GM20000 (cell line): ENCODE measurements around the gene CEP57L1.

ENCODE experiments used
- DNase-seq: peaks from one replicate; pipeline ENCODE4 v3.0.0; 2012; ENCODE audit warnings: low spot score
- TF ChIP-seq, protein P1 (sequence below): IDR thresholded peaks from 2 replicates; pipeline ENCODE4 v1.5.1; 2012; ENCODE audit warnings: mild to moderate bottlenecking, control low read depth; ENCODE audit errors: extremely low read depth, missing control alignments

Gene CEP57L1

DNA sequence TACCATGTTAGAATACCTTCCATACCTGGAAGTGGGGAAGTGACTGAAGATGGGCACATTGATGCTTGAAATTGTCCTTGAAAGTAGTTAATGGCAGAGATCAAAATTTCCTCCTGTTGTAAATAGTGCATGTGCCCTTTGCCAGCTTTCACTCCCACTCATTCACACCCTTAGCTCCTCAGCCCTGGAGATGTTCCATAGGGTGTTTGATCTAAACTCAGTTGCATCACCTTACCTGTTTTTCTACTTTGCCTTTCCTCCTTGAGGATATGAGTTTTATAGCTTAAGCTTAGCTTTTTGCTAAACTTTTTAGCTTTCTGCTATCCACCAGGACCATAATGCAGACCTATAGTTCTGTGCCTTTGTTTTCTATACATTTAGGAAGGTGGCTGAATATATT, 69.0 kb downstream of the CEP57L1 start:
- DNase-seq: no peak
- TF ChIP-seq, protein P1, sequence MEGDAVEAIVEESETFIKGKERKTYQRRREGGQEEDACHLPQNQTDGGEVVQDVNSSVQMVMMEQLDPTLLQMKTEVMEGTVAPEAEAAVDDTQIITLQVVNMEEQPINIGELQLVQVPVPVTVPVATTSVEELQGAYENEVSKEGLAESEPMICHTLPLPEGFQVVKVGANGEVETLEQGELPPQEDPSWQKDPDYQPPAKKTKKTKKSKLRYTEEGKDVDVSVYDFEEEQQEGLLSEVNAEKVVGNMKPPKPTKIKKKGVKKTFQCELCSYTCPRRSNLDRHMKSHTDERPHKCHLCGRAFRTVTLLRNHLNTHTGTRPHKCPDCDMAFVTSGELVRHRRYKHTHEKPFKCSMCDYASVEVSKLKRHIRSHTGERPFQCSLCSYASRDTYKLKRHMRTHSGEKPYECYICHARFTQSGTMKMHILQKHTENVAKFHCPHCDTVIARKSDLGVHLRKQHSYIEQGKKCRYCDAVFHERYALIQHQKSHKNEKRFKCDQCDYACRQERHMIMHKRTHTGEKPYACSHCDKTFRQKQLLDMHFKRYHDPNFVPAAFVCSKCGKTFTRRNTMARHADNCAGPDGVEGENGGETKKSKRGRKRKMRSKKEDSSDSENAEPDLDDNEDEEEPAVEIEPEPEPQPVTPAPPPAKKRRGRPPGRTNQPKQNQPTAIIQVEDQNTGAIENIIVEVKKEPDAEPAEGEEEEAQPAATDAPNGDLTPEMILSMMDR: no peak

DNA sequence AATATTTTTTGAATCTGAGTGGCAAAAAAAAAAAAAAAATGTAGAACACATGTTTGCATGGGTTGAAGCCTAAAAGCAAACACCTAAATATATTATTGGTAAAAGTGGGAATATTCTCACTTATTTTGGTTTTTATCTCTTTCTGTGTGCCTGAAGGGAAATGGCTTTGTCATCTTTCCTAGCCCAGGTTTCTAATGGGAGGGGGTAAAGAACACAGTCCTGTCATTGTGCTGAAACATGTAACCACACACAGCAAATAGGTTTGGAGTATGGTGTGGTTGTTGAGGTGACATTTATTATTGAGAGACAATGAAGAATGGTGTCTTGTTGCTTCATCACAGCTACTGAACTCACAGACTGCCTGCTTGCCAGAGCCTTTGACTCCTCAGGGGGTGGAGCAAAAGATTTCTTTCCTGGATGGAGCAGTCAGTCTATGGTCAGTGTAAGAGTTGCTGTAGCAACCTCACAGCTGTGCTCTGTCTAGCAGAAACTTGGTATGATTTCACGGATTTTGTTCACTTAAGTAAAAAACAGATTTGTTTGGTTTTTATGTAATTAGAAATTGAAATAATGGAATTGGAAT, 70.2 kb downstream of the CEP57L1 start:
- TF ChIP-seq, protein P1: no peak
- no peak for DNase-seq

DNA sequence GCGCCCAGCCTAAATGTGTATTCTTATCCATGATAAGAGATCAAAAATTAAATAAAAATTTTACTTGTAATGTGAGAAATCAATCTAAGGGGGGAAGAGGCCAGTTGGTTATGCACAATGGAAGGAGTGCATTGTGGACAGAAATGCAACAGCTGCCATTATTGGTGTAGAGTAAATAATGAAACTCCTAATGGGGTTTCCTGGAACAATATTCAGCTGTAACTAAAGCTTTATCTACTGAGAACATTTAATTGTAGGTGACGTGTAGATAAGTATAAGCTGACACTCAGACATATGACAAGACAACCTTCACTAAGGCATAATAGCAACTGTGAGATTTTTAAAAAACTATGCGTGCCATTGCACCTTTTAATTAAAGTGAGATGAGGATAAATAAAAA, 71.4 kb downstream of the CEP57L1 start:
- TF ChIP-seq, protein P1: no peak
- DNase-seq: no peak

DNA sequence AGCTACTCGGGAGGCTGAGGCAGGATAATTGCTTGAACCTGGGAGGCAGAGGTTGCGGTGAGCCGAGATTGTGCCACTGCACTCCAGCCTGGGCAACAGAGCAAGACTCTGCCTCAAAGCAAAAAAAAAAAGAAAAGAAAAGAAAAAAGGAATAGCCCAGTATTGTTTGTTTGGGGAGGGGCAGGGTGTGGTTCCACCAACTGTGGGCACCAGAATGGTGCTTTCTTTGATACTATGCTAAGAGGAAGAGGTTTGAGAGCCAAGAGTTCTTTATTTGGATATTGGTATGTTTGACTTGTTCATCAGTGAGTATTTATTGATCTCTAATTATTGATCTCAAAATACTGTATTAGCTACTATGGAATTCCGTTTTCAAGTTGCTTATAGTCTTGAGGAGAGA, 72.3 kb downstream of the CEP57L1 start:
- DNase-seq: no peak
- TF ChIP-seq, protein P1: no peak

DNA sequence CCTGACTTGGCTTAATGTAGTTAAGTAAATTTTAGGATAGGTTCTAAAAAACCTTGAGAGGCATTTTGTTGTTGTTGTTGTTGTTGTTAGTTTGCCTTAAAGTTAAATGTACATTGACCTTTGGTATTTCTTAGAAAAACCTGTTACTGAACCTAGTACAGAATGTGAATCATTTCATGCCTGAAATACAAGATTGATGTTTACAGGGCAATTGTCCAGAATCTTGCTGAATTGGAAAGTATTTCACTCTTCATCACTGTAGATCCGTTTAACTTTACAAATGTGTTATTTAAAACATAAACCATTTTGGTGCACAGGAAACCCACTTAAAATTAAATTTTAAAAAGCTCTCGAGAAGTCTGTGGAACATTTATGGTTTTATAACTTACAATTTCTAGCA, 75.0 kb downstream of the CEP57L1 start:
- TF ChIP-seq, protein P1: no peak
- no peak for DNase-seq

DNA sequence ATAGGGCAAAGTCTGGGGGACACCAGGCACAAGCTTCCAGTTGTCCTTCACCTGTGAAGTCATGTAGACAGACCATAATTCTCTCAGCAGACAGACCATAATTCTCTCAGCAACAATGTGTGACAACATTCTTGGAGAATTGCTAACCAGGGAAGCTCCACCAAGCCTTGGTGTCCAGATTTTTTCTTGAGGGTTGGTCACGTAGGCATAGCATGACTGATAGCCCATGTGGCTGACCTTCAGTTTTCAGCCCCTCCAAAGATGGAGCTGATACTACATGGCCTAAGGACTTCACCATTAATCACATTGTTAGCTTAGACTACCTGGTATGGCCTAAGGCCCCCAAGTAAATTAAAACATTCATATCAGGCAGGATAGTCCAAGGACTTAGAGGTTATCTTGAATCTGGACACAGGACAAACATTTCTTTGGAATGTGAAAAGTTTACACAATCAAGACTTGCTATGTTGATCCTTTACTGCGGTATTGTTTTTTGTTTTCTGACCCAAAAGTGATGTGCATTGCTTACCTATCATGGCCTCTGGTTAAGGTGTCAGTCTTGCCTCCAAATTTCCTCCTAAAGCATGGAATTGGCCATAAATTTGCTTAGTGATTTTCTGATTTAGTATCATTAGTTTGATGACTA, 76.9 kb downstream of the CEP57L1 start:
- no peak for DNase-seq
- TF ChIP-seq, protein P1: no peak

DNA sequence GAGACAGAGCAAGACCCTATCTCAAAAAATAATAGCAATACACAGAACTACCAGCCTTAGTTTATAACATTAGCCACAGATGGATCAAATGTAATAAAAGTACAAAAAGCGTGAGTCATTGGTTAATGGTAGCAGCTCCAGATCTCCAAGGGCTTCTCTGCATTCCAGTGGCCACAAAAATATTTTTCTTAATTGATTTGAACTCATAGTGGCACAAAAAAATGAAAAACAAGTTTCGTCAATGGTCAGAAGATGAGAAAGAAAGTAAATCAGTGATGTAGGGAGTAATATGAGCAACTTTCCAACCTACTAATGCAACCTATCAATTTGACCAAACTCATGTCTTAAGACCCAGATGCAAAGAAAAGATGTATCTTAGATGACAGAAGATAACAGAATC, 79.6 kb downstream of the CEP57L1 start:
- TF ChIP-seq, protein P1: no peak
- no peak for DNase-seq
